Neural cell (in vitro differentiated cells): ENCODE data around the gene ASPDH. TPM values are rescaled to one million over a fixed set of nuclear protein-coding genes. Genes with fewer than 3 reads are reported as not detected.
"Not testable (repeated sequence)": the region's sequence is repeated elsewhere in the genome, so short reads cannot be mapped to it uniquely, and the experiment has no call there.

Source experiments
- H2AFZ ChIP-seq: fragments of 200-600, 300-800 bp; sonication (generic), shearing (Covaris generic); 2 replicates; pipeline ENCODE4 v1.6.0; 2014; ENCODE audit warnings: low read depth, mild to moderate bottlenecking, antibody characterized with exemption, low read length, moderate library complexity
- H3F3A ChIP-seq: fragments of 200-600 bp; shearing (Covaris generic); 2 replicates; pipeline ENCODE4 v1.6.1; 2016; ENCODE audit warnings: mild to moderate bottlenecking, moderate library complexity, mixed read lengths, antibody characterized with exemption, low read length; ENCODE audit not compliant: insufficient read depth, poor library complexity, severe bottlenecking
- H3K27ac ChIP-seq: fragments of 200-600, 300-800 bp; sonication (generic), shearing (Covaris generic); 2 replicates; pipeline ENCODE4 v1.5.1; 2014; ENCODE audit warnings: mild to moderate bottlenecking, low read length, moderate library complexity
- H3K27me3 ChIP-seq: fragments of 300-800, 200-600 bp; sonication (generic), shearing (Covaris generic); 2 replicates; pipeline ENCODE4 v1.6.0; 2014; ENCODE audit warnings: mild to moderate bottlenecking, low read depth, low read length, moderate library complexity; ENCODE audit not compliant: insufficient read depth
- H3K36me3 ChIP-seq: fragments of 300-800, 200-600 bp; sonication (generic), shearing (Covaris generic); 2 replicates; pipeline ENCODE4 v1.5.1; 2014; ENCODE audit warnings: mild to moderate bottlenecking, antibody characterized with exemption, low read length, moderate library complexity; ENCODE audit not compliant: insufficient read depth
- H3K4me2 ChIP-seq: fragments of 300-800, 200-600 bp; sonication (generic), shearing (Covaris generic); 2 replicates; pipeline ENCODE4 v1.6.0; 2014; ENCODE audit warnings: mild to moderate bottlenecking, low read length
- H3K4me3 ChIP-seq: fragments of 300-800, 200-600 bp; sonication (generic), shearing (Covaris generic); 2 replicates; pipeline ENCODE4 v1.5.1; 2014; ENCODE audit warnings: mild to moderate bottlenecking, low read length, moderate library complexity
- H3K79me2 ChIP-seq: fragments of 200-600 bp; shearing (Covaris generic); replicated peaks from 2 replicates; pipeline ENCODE4 v1.6.0; 2014; ENCODE audit warnings: mild to moderate bottlenecking, low read length, moderate library complexity; ENCODE audit not compliant: insufficient read depth
- H3K9ac ChIP-seq: fragments of 300-800, 200-600 bp; sonication (generic), shearing (Covaris generic); 2 replicates; pipeline ENCODE4 v1.6.1; 2016; ENCODE audit warnings: mild to moderate bottlenecking, low read length, mixed read lengths
- H3K9me2 ChIP-seq: fragments of 200-600 bp; shearing (Covaris generic); 2 replicates; pipeline ENCODE4 v1.6.1; 2016; ENCODE audit warnings: mild to moderate bottlenecking, low read length, mixed read lengths; ENCODE audit not compliant: insufficient read depth
- H3K9me3 ChIP-seq: fragments of 200-600, 300-800 bp; sonication (generic), shearing (Covaris generic); 2 replicates; pipeline ENCODE4 v1.6.1; 2016; ENCODE audit warnings: mild to moderate bottlenecking, mixed run types, low read length, moderate library complexity, mixed read lengths
- H4K20me1 ChIP-seq: fragments of 200-600 bp; shearing (Covaris generic); 2 replicates; pipeline ENCODE4 v1.6.1; 2016; ENCODE audit warnings: mild to moderate bottlenecking, mixed run types; ENCODE audit not compliant: insufficient read depth
- CTCF ChIP-seq: fragments of 450-650 bp; IDR thresholded peaks from 2 replicates; pipeline ENCODE4 v1.5.1; 2014; ENCODE audit warnings: antibody characterized with exemption, mild to moderate bottlenecking, moderate library complexity; ENCODE audit not compliant: poor library complexity, severe bottlenecking
- EP300 ChIP-seq: fragments of 450-650 bp; conservative IDR thresholded peaks from 2 replicates; pipeline ENCODE4 v1.6.1; 2014; ENCODE audit warnings: antibody characterized with exemption, mild to moderate bottlenecking, moderate library complexity; ENCODE audit not compliant: poor library complexity, severe bottlenecking
- EZH2 ChIP-seq: fragments of 200-600, 300-800 bp; shearing (Covaris generic), sonication (generic); IDR thresholded peaks from 2 replicates; pipeline ENCODE4 v1.6.1; 2014; ENCODE audit warnings: antibody characterized with exemption, low read length, borderline replicate concordance, mild to moderate bottlenecking; ENCODE audit not compliant: insufficient read depth, poor library complexity, severe bottlenecking
- MXI1 ChIP-seq: fragments of 450-650 bp; conservative IDR thresholded peaks from 2 replicates; pipeline ENCODE4 v1.6.1; 2014; ENCODE audit warnings: antibody characterized with exemption, mild to moderate bottlenecking; ENCODE audit not compliant: poor library complexity, severe bottlenecking
- POLR2AphosphoS5 ChIP-seq: IDR thresholded peaks from 2 replicates; pipeline ENCODE4 v1.6.1; 2012
- RAD21 ChIP-seq: fragments of 450-650 bp; conservative IDR thresholded peaks from 2 replicates; pipeline ENCODE4 v1.6.1; 2014; ENCODE audit warnings: antibody characterized with exemption, mild to moderate bottlenecking, moderate library complexity
- REST ChIP-seq: IDR thresholded peaks from 2 replicates; pipeline ENCODE4 v1.6.1; 2012; ENCODE audit warnings: borderline replicate concordance
- SMC3 ChIP-seq: fragments of 450-650 bp; conservative IDR thresholded peaks from 2 replicates; pipeline ENCODE4 v1.6.1; 2014; ENCODE audit warnings: antibody characterized with exemption, mild to moderate bottlenecking, moderate library complexity; ENCODE audit not compliant: poor library complexity
- TAF1 ChIP-seq: IDR thresholded peaks from 2 replicates; pipeline ENCODE4 v1.6.1; 2012; ENCODE audit warnings: low read depth
- polyA plus RNA-seq: library from polyadenylated mRNA; depleted of rRNA; stranded (reverse); fragments of >200 nt; gene quantifications from 2 replicates; pipeline ENCODE4 v1.2.3, GENCODE V29; 2014

ASPDH gene
- polyA plus RNA-seq, 1 donor from 2014 or later: not detected

GRCh38 chr19:50475101-50475568, 38.6 kb downstream of the ASPDH start:
- H3K9me2 ChIP-seq: no peaks in the 10 kb centered on the region
- no peak overlapping the region for H2AFZ ChIP-seq
- H3F3A ChIP-seq: peaks cover 3% of the 10 kb centered on the region
- no peak overlapping the region for H3K4me2 ChIP-seq
- H3K36me3 ChIP-seq: no peaks in the 10 kb centered on the region
- H3K79me2 ChIP-seq: peaks cover 21% of the 10 kb centered on the region
- H3K9me3 ChIP-seq: no peaks in the 10 kb centered on the region
- no peak overlapping the region for H3K4me3 ChIP-seq
- H3K27ac ChIP-seq: no peak overlapping the region
- H3K9ac ChIP-seq: no peak overlapping the region
- H3K27me3 ChIP-seq: no peaks in the 10 kb centered on the region
- no peaks in the 10 kb centered on the region for H4K20me1 ChIP-seq
- TF ChIP-seq REST (no peak), POLR2AphosphoS5 (no peak), SMC3 (no peak), EP300 (no peak), EZH2 (no peak), MXI1 (no peak), RAD21 (no peak), TAF1 (no peak), CTCF (no peak)

- not testable (repeated sequence) for H3K4me3 ChIP-seq, H3K9me2 ChIP-seq, H2AFZ ChIP-seq
Observed at GRCh38 chr19:50473336-50473735, 40.4 kb downstream of the ASPDH start.

GRCh38 chr19:50468818-50469217, 44.9 kb downstream of the ASPDH start:
- no peak overlapping the region for H2AFZ ChIP-seq
- no peak overlapping the region for H3K4me2 ChIP-seq
- H4K20me1 ChIP-seq: no peaks in the 10 kb centered on the region
- no peak overlapping the region for H3K9ac ChIP-seq
- no peak overlapping the region for H3K27ac ChIP-seq
- H3K9me2 ChIP-seq: no peaks in the 10 kb centered on the region
- H3K9me3 ChIP-seq: no peaks in the 10 kb centered on the region
- no peaks in the 10 kb centered on the region for H3K27me3 ChIP-seq
- no peaks in the 10 kb centered on the region for H3K79me2 ChIP-seq
- no peaks in the 10 kb centered on the region for H3K36me3 ChIP-seq
- no peak overlapping the region for H3K4me3 ChIP-seq
- H3F3A ChIP-seq: no peaks in the 10 kb centered on the region
- no peak for TF ChIP-seq POLR2AphosphoS5
- TF ChIP-seq REST: no peak
- TF ChIP-seq EZH2: no peak
- no peak for TF ChIP-seq EP300
- no peak for TF ChIP-seq MXI1
- no peak for TF ChIP-seq TAF1
- no peak for TF ChIP-seq SMC3
- TF ChIP-seq RAD21: no peak
- no peak for TF ChIP-seq CTCF

More at GRCh38 chr19:50473336-50473735, 40.4 kb downstream of the ASPDH start:
- H3K79me2 ChIP-seq: peaks cover 11% of the 10 kb centered on the region
- not testable (repeated sequence) for H3F3A ChIP-seq, H4K20me1 ChIP-seq, H3K27me3 ChIP-seq, H3K36me3 ChIP-seq, H3K9me3 ChIP-seq, H3K27ac ChIP-seq, H3K9ac ChIP-seq, H3K4me2 ChIP-seq
